Measurements from ENCODE around the gene DAG1.

The DAG1 gene

GRCh38 chr3:49511639-49512038, 41.6 kb downstream of the DAG1 start:
- DNase-seq (ENCODE audit: low spot score), result no peak
- in situ Hi-C loops (cut with MboI; ENCODE audit: low sequenced_read_pairs, unreplicated experiment), result no loop called here
- no peak for TF ChIP-seq CTCF (IDR thresholded peaks at IDR 0.05; ENCODE audit: borderline replicate concordance, control extremely low read depth, extremely low read depth, insufficient read depth, missing control alignments)

GRCh38 chr3:49512781-49513355, 42.8 kb downstream of the DAG1 start:
- DNase-seq (ENCODE audit: low spot score), result no peak
- TF ChIP-seq CTCF (IDR thresholded peaks at IDR 0.05; ENCODE audit: borderline replicate concordance, control extremely low read depth, extremely low read depth, insufficient read depth, missing control alignments), result no peak
- in situ Hi-C loops (cut with MboI; ENCODE audit: low sequenced_read_pairs, unreplicated experiment), result no loop called here

GRCh38 chr3:49513494-49514124, 43.5 kb downstream of the DAG1 start:
- TF ChIP-seq CTCF (IDR thresholded peaks at IDR 0.05; ENCODE audit: borderline replicate concordance, control extremely low read depth, extremely low read depth, insufficient read depth, missing control alignments), result no peak
- in situ Hi-C loops (cut with MboI; ENCODE audit: low sequenced_read_pairs, unreplicated experiment), result no loop called here
- DNase-seq (ENCODE audit: low spot score), result no peak

- in situ Hi-C loops (cut with MboI; ENCODE audit: low sequenced_read_pairs, unreplicated experiment), result no loop called here
- TF ChIP-seq CTCF (IDR thresholded peaks at IDR 0.05; ENCODE audit: borderline replicate concordance, control extremely low read depth, extremely low read depth, insufficient read depth, missing control alignments), result no peak
- no peak for DNase-seq (ENCODE audit: low spot score)
Measured at GRCh38 chr3:49518016-49518415, 47.9 kb downstream of the DAG1 start.

- in situ Hi-C loops (cut with MboI; ENCODE audit: low sequenced_read_pairs, unreplicated experiment), result no loop called here
- DNase-seq (ENCODE audit: low spot score), result no peak
- TF ChIP-seq CTCF (IDR thresholded peaks at IDR 0.05; ENCODE audit: borderline replicate concordance, control extremely low read depth, extremely low read depth, insufficient read depth, missing control alignments), result no peak
Measured at GRCh38 chr3:49518441-49518840, 48.4 kb downstream of the DAG1 start.

GRCh38 chr3:49519296-49519695, 49.2 kb downstream of the DAG1 start:
- no peak for DNase-seq (ENCODE audit: low spot score)
- in situ Hi-C loops (cut with MboI; ENCODE audit: low sequenced_read_pairs, unreplicated experiment), result no loop called here
- no peak for TF ChIP-seq CTCF (IDR thresholded peaks at IDR 0.05; ENCODE audit: borderline replicate concordance, control extremely low read depth, extremely low read depth, insufficient read depth, missing control alignments)
